ENCODE data around the gene GAGE10.

DNA sequence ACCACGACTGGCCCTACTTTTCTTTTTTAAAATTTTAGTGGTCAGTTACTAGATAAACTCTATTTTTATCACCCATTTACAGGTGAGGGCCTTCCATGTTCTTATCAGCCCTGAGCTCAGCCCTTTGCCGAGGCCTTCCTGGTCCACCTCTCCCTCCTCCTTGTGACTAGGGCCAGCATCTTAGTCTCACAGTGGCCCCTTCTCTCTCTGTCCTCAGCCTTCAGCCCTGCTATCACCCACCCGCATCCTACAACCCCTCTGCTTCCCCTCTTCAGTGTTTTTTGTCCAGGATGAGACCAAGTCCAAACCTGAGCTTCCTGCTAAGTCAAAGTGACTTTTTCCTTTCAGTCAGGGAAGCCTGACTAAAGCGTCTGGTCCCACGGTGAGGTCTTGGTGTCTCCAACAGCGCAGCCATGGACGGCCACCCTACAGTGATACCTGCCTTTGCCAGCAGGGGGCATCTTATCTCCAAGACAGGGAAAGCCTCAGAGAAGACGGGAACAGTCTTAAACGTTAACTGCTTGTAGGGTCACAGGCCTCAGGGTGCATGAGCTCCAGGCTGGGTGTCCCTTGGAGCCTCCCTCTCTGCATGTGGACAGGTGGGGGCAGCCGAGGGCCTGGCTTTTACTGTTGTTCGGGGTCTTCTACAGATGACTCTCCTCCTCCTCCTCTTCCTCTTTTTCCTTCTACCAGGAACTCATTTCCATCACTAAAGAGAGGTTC is 11.7 kb upstream of the GAGE10 start:
- TF ChIP-seq CTCF (IDR thresholded peaks at IDR 0.05) (peak; percentile 55), EZH2 (IDR thresholded peaks at IDR 0.05; ENCODE audit: borderline replicate concordance, insufficient read depth, low read depth, low read length, poor library complexity, severe bottlenecking) (no peak)

All from B cell (primary cell).